NCI-H510A treated with DMSO at 0.1 percent for 48 hours (cell line): ENCODE measurements around the gene MGAT1.

ENCODE experiments used
- DNase-seq: peaks from one replicate; lab custom pipeline; 2025; lab: John Stamatoyannopoulos, UW

Gene MGAT1

DNA sequence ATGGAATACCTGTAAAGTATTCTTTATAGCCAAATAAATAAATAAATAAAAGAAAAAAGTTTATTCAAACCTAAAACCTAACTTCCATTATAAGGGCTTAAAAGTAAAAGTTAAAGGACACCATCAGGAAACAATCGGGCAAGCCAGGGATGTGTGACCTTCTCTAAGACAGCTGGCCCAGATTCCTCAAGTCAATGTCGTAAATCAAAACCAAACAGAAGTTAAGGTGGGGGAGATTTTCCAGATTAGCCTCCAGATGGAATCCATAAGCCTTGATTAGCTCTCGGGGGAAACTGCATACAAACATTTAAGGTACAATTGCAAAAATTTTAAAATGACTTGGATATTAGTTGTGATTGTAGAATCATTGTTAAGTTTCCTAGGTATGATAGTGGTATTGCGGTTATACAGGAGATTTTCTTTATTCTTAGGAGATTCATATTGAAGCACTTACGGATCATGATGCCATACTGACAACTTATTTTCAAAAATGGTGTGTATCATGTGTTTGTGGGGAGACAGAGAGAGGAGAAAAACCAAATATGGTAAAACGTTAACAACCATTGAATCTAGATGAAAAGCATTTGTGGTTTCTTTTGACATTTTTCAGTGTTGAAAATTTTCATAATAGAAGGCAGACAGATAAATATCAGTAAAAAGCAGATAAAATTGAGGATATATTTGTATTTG lies 21.5 kb upstream of the MGAT1 start:
- no peak for DNase-seq

DNA sequence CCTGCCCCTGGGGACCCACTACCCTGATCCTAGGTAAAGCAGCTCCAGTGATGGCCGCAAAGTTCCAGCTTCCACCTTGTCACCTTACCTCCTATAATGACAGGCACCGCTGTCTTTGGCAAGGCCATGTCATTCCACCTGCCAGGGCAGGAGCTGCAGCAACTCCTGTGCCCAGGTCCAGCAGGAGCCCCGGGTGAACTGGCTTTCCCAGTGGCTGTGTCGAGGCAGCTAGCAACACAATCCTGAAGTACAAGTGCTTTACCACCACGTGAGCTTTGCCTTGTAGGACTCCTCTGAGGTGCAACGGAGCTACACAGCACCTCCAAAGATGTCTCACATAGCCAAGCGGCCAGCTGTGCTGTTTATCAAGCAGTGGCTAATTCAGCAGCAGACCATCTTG lies 20.7 kb upstream of the MGAT1 start:
- no peak for DNase-seq

DNA sequence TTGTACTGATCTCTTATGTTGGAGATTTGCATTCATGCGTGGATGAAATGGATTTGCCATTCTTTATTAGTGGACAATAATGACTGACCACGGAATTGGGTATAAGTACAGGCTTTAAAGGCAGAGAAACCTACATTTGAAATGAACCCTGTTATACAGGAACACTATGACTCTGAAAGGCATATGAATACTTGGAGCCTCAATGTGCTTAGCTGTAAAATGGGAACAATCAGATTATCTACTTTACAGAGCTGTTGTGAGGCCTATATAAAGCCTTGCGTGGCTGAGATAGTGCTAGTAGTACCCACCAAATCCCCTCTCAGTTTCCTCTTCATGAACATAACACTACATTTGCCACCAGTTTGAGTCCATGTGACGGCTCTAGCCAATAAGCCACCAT lies 18.9 kb upstream of the MGAT1 start:
- DNase-seq: no peak

DNA sequence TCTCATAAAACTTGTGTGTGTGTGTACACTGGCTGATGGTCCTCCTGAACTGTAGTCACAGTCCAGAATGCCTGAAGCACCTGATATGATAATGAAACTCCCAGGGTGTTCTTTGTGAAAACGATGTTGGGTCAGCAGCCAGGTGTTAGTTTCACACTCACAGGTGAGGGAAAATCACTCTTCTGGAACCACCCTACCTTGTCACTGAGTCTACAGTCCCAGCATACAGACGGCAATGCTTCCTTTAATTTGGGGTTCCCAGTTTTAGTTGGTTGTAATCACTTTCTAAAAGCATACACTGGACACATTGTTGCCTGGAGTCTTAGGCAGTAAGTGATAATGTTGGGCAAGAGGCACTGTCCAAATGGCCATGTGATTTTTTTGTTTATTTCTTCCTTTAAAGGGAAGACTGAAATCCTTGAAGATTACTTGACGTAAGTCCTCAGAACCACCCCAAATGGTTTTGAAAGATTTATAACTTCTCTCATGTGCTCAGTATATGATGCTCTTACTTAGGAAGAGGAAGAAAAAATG lies 18.2 kb upstream of the MGAT1 start:
- DNase-seq: no peak

DNA sequence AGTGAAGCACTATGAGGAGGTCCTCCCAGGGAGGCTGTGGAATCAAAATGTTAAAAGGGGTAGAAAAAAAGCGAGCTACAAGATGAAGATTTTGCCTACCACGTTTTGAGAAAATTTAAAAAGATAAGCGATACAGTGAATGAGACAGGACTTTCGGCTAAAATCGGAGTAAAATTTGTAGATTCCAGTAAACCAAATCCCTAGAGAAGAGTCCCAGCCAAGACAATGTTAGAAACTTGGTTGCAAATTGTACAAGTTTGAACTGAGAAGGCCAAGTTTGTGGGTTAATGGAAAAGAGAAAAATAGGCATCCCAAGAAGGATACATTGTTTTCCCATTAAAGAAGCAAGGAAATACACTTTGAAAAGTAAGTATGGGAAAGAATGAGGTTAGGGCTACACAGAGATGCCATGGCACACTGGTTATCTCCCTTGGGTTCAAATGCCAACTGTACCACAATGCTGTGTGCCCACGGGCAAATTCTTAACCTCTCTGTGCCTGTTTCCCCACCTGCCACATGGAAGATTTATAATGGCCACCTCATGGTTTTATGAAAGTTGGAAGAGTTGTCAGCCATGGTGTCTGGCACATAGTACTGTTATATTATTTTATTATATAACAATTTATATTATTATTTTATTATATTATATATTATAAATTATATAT lies 16.2 kb upstream of the MGAT1 start:
- DNase-seq: no peak

DNA sequence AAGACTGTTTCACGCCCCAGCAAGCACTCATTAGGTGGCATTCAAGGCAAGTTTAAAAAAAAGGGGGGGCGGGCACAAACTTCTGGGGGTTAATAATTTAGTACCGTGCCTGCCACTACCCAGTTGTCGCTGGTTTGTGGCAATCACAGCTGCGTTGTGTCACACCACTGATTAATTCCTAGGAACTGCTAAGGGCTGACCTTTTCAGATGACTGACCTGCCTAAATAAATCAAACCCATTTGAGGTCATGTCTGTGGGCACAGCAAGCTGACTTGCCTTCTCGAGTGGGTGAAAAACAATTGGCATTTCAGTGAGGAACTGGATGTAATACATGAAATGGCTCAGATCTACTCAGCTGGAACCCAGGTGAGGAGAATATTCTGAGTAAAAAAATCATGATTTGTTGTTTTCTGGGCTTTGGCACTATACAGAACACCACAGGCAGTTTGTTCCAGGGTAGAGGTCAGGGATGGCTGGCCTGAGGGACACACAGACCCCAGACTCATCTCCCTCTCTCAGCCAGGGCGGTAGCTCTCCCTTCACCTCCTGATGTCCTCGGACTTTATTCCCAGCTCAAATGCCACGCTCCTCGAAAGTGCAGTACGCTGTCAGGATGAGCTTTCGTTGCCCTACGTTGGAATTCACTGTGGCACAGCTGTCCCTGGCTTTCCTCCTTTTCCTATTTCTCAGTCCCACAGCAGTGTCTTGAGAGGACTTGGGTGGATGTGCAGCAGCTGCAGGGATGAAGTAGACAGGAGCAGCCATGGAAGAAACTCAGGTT lies 15.5 kb upstream of the MGAT1 start:
- DNase-seq: no peak

DNA sequence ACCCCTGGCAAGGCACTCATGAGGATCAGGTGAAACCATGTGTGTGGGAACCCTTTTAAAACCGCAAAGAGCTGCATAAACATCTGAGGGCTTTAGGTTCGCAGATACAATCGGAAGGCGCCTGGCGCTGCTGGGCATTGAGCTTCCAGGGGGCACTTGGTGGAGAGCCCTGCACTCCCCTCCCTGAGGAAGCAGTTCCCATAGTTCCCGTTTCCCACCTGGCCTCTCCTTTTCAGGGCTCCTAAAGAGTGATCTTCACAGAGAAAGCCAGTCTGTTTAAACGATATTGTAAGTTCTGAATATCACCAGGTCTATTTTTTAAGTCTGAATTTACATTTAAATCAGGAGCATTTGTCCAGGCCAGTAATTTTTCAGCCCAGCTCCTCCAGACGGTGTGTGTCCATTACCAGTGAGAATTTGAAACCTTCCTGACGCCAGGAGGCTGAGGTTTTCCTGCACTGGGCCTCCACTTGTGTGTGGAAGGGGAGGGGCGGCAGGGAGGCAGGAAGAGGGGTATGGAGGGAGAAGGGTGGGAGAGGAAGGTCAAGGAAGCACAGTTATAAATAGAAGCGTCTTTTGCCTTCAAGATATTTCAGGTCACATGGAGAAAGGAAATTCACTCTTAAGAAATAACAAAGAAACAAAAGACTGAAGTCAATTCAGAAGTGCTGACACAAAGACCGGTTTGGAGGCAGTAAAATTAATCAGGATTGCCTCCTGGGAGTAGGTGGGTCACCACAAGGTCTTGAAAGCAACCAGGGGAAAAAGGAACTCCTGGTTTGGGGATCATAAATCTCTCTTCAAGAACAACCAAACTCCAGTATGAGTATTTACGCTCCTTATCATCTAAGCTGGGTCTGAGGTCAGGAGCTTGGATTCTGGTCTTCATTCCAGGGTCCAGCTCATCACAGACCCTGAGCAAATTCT lies 14.3 kb upstream of the MGAT1 start:
- peak; percentile 44 for DNase-seq

DNA sequence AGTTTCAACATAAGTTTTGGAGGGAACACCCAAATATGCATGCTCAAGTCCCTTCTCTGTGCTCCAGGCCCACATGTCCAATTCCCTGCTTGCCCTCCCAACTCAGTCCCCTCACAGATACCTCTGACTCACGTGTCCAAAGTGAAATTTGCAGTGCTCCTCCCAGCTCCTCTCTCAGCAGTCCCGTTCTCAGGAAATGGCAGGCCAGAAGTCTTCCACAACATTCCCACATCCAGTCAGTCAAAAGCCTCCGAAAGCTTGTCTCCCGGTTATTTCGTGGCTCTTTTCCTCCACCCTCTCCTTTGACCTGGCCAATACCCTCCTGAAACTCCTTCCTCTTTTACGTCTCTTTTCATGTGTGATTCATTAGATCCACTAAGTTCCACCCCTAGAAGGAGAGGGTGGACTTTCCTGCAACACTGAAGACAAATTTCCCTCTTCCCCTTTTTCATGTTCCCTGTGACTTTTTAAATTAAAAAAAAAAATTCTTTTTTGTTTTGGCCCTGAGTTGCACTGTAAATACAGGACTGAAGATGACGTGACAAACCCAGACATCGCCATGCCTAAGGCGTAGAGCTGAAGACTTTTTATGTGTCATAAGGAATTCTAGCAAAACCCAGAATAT lies 12.8 kb upstream of the MGAT1 start:
- DNase-seq: no peak

DNA sequence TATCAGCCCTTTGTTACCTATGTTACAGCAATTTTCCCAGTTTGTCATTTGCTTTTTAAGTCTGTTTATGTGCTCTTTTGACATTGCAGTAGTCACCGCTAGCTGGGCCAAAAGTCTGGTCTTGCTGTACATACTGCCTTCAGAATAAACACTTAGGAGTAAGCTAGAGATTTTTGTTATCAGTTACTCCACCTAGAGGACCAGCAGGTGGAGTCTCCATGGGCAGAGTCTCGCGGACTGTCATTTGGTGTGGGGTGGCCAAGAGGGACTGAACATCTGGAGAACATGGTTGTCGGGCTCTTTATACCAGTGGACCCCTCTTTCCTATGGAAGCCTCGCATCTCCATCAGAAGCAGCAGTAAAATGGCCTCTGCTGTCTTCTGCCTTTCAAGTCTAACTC lies 10.8 kb upstream of the MGAT1 start:
- no peak for DNase-seq

DNA sequence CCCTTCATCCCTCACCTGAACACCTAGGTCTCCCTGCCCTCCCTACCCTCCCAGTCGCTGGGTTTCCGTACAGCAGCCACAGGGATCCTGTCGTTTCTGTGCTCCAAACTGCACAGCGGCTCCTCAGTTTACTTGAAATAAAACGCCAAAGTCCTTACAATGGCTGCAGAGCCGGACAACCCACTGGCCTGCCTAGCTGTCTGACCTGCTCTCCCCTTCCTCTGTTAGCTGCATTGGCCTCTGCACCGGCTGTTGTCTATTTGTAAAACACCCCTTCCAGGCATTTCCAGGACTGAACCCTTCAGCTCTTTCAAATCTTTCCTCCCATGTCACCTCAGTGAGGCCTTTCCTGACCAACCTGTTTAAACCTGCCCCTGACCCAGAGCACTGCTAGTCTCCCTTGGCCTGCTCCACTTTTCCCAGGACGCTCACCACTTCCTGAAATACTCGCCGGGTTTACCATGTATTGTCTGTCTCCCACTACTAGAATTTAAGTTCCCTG lies 9.1 kb upstream of the MGAT1 start:
- DNase-seq: no peak

DNA sequence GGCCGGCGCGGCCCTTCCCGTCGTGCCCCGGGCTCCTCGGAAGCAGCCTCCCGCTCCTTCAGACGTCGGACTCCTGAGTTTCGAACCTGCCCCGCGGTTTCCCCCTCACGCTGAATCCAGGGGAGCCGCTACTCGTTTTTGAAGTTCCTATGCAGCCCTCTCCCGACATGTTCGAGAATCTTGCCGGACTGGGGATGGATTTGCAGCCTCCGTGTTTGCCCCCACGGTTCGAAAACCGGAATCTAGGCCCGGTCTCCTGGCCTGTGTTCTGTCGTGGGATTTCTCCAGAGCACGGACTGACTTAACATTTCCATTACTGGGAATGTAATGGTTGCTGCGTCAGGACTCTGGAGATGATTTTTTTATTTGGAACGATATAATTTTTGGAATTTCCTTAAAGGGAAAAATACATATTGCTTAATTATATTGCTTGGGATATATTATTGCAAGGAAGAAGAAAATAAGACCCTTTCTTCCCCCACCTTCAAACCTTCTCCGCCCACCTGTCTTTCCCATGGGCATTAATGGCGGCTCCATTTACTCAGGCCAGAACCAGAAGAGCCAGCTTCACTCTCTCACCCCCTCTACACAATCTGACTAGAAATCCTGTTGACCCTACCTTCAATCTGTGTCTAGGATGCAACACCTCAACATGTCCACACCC lies 8.5 kb upstream of the MGAT1 start:
- DNase-seq: no peak

DNA sequence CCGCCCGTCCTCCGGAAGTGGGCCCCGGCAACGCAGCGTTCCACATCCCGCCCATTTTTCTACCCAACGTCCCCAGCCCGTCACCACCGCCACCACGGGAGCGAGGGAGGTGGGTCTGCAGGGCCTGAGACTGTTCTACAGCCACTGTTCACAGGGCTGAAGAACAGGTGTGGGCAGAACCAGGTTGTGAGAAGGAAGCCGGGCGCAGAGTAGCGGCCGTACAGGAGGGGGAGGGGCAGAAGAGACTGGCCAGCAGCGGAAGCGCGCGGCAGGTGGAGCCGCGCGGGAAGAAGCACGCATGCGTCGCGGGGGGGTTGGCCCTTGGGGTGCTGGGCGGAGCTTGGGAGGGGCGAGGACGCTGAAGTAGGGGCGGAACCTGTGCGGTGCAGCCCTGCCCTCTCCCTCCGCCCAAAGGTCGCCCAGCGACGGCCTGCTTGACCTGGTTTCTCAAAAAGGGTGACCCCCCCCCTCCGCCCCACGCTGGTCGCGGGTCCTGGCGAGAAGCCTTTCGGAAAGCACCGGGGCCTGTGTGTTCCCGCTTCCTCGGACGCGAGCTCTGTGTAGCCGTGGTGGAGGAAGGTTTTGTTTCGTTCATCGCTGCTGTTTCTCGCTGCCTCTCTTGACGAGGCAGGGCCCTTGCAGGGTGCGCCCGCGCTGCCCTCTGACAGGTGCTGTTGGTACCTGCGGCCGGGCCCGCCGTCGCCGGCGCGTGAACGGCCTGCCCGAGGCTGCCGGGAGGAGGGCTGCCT lies 7.8 kb upstream of the MGAT1 start:
- peak; percentile 81 for DNase-seq

DNA sequence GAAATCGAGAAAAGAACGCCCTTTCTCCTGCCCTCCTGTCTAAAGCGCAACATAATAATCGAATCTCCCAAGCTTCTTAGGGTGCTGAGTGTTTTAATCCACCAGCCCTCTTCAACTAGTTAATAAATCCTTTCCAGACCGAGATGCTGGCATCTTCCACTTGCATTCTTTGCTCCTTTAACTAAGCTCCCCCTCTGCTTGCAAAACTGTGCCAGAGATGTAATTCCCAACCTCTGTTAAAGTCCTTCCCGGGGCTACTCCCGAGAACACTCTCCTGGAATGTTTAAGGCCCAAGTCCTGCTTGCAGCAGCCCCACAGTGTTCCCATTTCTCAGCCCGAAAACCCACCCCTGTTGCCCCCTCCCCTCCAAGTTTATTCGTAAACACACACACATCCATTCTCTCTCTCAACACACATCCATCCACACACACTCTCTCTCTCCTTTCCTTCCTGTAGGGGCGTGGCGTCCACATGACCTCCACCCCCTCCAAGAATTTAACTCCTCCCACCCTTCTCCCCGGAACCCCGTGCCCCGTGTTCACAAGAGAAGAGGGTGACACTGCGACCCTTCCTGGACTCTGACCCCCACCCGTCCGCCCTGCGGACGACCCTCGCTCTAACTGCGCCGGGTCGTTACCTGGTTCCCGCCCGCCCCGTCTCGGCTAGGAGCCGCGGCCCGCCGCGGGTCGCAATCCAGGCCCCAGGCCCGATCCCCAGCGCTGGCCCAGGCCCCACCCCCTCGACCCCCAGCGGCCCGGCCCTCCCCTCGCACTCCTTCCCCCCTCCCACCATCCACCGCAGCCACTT lies 7.0 kb upstream of the MGAT1 start:
- peak; percentile 53 for DNase-seq

DNA sequence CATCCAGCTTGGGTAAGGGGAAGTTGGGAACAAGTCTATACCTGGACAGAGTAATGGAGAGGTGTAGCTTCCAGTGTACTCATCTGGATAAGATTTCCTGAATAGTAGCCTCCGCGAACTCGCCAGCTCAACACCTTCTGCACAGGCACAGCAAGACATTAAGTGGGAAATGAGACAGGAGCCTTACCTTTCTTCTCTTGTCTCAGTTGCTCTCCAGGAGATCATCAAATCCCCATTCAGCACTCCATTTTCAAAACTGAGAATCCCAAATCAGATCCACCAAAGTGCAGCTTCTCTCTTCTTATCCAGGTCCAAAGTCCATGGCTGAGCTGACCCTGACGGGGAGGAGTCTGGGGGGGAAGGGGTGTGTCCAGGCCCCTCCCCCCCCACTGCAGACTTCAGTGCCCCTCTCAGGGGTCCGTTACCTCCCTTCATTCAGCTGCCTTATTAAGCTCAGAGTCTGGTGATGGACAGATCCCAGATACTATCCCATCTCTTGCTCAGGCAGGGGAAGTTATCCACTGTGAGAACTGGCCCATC lies 5.9 kb upstream of the MGAT1 start:
- no peak for DNase-seq

DNA sequence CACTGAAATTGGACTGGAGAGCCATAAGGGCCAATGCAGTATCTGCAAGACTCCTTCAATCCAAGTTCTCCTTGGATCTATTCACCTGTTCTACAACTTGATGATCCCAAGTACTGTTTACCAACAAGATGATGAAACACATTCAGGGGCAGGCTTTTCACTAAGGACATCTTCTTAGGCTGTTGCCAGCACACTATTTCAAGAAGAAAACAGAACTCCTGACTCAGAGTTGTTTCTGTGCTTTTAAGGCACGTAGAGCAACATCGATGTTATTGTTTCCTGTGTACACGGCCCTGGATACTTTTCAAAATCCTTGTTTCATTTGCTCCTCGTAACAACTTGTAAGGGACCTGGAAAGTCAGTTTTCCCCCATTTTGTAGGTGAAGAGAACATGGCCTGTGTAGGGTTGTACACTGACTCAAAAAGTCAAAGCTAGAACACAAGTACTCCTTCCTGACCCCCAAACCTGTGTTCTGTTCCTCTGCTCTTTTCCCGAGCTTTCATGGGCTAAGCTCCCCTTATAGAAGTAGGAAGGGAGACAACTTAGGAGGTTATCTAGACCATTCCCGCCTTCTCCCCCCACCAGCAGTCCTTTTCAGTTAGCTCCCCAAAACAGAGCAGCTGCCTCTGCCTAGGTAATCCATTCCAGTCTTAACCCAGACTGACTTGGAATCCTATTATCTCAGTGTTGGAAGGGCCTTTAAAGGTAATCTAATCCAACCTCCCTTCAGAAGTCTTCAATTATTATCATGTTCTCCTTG lies 5.2 kb upstream of the MGAT1 start:
- DNase-seq: no peak

DNA sequence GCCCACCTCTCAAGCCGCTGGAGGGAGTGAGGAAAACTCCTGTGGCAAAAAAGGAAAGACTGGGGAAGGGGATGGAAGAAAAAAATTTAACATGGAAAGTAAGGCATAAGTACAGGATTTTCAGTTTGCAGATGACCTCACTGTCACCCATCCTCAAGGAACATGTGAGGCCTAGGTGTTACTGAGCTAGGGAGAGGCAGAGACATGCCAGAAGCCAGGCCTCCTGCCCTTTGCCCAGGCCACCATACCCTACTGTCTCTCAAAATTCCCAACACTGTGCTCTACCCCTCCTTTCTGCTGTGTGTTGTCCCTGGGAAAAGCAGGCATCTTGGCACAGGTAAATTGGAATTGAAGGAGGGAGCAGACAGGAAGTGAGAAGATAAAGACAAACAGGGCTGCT lies 4.4 kb upstream of the MGAT1 start:
- DNase-seq: peak; percentile 3

DNA sequence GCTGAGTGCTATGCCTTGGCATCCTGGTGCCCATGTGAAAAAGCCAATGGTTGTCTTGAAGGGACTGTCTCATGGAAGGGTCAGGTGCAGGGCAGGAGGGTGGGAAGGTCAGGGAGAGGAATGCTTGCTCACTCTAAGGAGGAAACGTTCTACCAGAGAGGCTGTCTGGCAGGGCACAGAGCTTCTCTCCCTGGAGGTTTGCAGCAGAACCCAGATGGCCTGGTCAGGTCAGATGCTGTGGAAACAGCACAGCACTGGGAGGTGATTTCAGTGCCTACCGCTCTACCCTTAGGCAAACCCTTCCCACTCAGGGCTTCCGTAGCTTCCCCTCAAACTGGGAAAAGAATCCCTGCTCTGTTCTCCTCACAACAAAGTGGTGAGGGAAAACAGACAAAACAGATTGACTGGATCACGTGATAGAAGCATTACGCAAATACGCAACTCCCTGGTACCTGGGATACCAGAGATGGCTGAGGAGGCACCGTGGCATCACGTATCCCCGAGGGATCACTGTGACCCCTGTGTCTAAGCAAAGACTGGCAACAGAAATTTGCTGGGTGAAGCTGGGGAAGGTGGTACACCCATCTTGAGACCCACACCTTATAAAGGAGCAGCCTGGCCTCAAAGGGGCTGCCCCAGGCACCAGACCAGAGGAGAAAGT lies 3.9 kb upstream of the MGAT1 start:
- no peak for DNase-seq
